Suprapubic skin (tissue), 3 donors: Measurements from ENCODE around the gene TNS3.

ENCODE experiments used
- CTCF ChIP-seq, 2 donors: fragments of 200-600 bp in 1 of 2; fragments of 450-650 bp in 1 of 2; sonication (generic) in 1 of 2; IDR thresholded peaks; one replicate each; pipeline ENCODE4 v1.5.1; 2016 to 2019; ENCODE audit warnings: antibody characterized with exemption in 2 of 2, mild to moderate bottlenecking in 1 of 2, moderate library complexity in 1 of 2
- EP300 ChIP-seq: sonication (generic); formaldehyde crosslinking; IDR thresholded peaks from one replicate; pipeline ENCODE4 v1.6.1; 2017; ENCODE audit warnings: antibody characterized with exemption

- TF ChIP-seq CTCF (IDR thresholded peaks at IDR 0.05) (no peak), EP300 (no peak)
These were observed 301.8 kb downstream of the TNS3 start for GRCh38 chr7:47280114-47280513.
